Measurements from ENCODE around the gene DNM3.

The DNM3 gene

GRCh38 chr1:172120381-172120780 lies 279.1 kb downstream of the DNM3 start:
- TF ChIP-seq BACH2 (CRISPR knock-in tag; IDR thresholded peaks at IDR 0.05; ENCODE audit: borderline replicate concordance) (no peak), PPARA (CRISPR knock-in tag; IDR thresholded peaks at IDR 0.05; ENCODE audit: borderline replicate concordance) (no peak), PATZ1 (CRISPR knock-in tag; IDR thresholded peaks at IDR 0.05; ENCODE audit: borderline replicate concordance) (no peak)
- no peak; the same call in 1 of the 3 replicates for ATAC-seq

GRCh38 chr1:172121081-172121717 lies 279.9 kb downstream of the DNM3 start:
- peak; percentile 56; the same call in 1 of the 3 replicates for ATAC-seq
- no peak for TF ChIP-seq ESRRG (CRISPR knock-in tag; IDR thresholded peaks at IDR 0.05)
- no peak for TF ChIP-seq ZC3H10 (CRISPR knock-in tag; IDR thresholded peaks at IDR 0.05)
- TF ChIP-seq ZFP3 (CRISPR knock-in tag; IDR thresholded peaks at IDR 0.05) = no peak
- TF ChIP-seq ISL1 (CRISPR knock-in tag; IDR thresholded peaks at IDR 0.05) = no peak
- TF ChIP-seq ARNTL (CRISPR knock-in tag; IDR thresholded peaks at IDR 0.05; ENCODE audit: borderline replicate concordance, low read depth) = no peak
- no peak for TF ChIP-seq TSHZ2 (CRISPR knock-in tag; IDR thresholded peaks at IDR 0.05)
- no peak for TF ChIP-seq OSR1 (CRISPR knock-in tag; IDR thresholded peaks at IDR 0.05)
- no peak for TF ChIP-seq SNAI2 (CRISPR knock-in tag; IDR thresholded peaks at IDR 0.05)
- no peak for TF ChIP-seq ZFP30 (CRISPR knock-in tag; IDR thresholded peaks at IDR 0.05)
- TF ChIP-seq CREB5 (CRISPR knock-in tag; IDR thresholded peaks at IDR 0.05; ENCODE audit: low read depth) = no peak
- TF ChIP-seq POU6F1 (CRISPR knock-in tag; IDR thresholded peaks at IDR 0.05; ENCODE audit: borderline replicate concordance, low read depth) = no peak
- no peak for TF ChIP-seq GLIS3 (CRISPR knock-in tag; IDR thresholded peaks at IDR 0.05)
- TF ChIP-seq CSRNP3 (CRISPR knock-in tag; IDR thresholded peaks at IDR 0.05) = no peak
- TF ChIP-seq CSDC2 (CRISPR knock-in tag; IDR thresholded peaks at IDR 0.05) = no peak
- TF ChIP-seq BACH2 (CRISPR knock-in tag; IDR thresholded peaks at IDR 0.05; ENCODE audit: borderline replicate concordance) = no peak
- TF ChIP-seq PPARA (CRISPR knock-in tag; IDR thresholded peaks at IDR 0.05; ENCODE audit: borderline replicate concordance) = no peak
- no peak for TF ChIP-seq TOX (CRISPR knock-in tag; IDR thresholded peaks at IDR 0.05; ENCODE audit: borderline replicate concordance)
- TF ChIP-seq PATZ1 (CRISPR knock-in tag; IDR thresholded peaks at IDR 0.05; ENCODE audit: borderline replicate concordance) = no peak

GRCh38 chr1:172122381-172122780 lies 281.1 kb downstream of the DNM3 start:
- TF ChIP-seq OSR1 (CRISPR knock-in tag; IDR thresholded peaks at IDR 0.05) (no peak), ZNF70 (CRISPR knock-in tag; IDR thresholded peaks at IDR 0.05) (no peak)
- ATAC-seq = no peak

Data from SK-N-SH treated with all-trans-retinoic acid at 6 μM for 48 hours (cell line).